HG03378 (cell line): ENCODE measurements around the gene MAP2K2.
A peak's percentile ranks its signal among the peaks of the same experiment; 100 is the strongest.
"Not testable (repeated sequence)": the region's sequence is repeated elsewhere in the genome, so short reads cannot be mapped to it uniquely, and the experiment has no call there.

ENCODE experiments used
- ATAC-seq: cut with Tn5 transposase; IDR thresholded peaks from one replicate; pipeline ENCODE4 v1.9.1; 2021; ENCODE audit warnings: mild to moderate bottlenecking, moderate library complexity; ENCODE audit not compliant: unreplicated experiment

MAP2K2 gene

GRCh38 chr19:4123615-4124568 lies at the start of gene MAP2K2:
Gene MAP2K2 (minus strand): TSS chr19:4124122. CDS start chr19:4123875, 247 bp downstream.
- ATAC-seq, result peak; percentile 50

- ATAC-seq, result no peak
Measured at GRCh38 chr19:4172861-4173473, 49.0 kb upstream of the MAP2K2 start.

GRCh38 chr19:4171676-4172075 lies 47.8 kb upstream of the MAP2K2 start:
- ATAC-seq, result no peak

- ATAC-seq, result no peak
Measured at GRCh38 chr19:4164262-4164661, 40.3 kb upstream of the MAP2K2 start.

- no peak for ATAC-seq
Measured at GRCh38 chr19:4161415-4162077, 37.6 kb upstream of the MAP2K2 start.

GRCh38 chr19:4157971-4158370 lies 34.0 kb upstream of the MAP2K2 start:
- not testable (repeated sequence) for ATAC-seq

GRCh38 chr19:4157164-4157563 lies 33.2 kb upstream of the MAP2K2 start:
- ATAC-seq, result no peak

GRCh38 chr19:4154571-4155312 lies 30.8 kb upstream of the MAP2K2 start:
- no peak for ATAC-seq

- ATAC-seq, result no peak
Measured at GRCh38 chr19:4152241-4152998, 28.5 kb upstream of the MAP2K2 start.

- no peak for ATAC-seq
Measured at GRCh38 chr19:4151623-4152022, 27.7 kb upstream of the MAP2K2 start.

GRCh38 chr19:4149518-4150288 lies 25.8 kb upstream of the MAP2K2 start:
- no peak for ATAC-seq

- no peak for ATAC-seq
Measured at GRCh38 chr19:4144666-4145249, 20.8 kb upstream of the MAP2K2 start.

GRCh38 chr19:4142916-4143315 lies 19.0 kb upstream of the MAP2K2 start:
- not testable (repeated sequence) for ATAC-seq

GRCh38 chr19:4140237-4140711 lies 16.4 kb upstream of the MAP2K2 start:
- no peak for ATAC-seq

- ATAC-seq, result no peak
Measured at GRCh38 chr19:4139614-4140236, 15.8 kb upstream of the MAP2K2 start.

GRCh38 chr19:4138445-4138844 lies 14.5 kb upstream of the MAP2K2 start:
- no peak for ATAC-seq

- ATAC-seq, result no peak
Measured at GRCh38 chr19:4136680-4137088, 12.8 kb upstream of the MAP2K2 start.

GRCh38 chr19:4135386-4135785 lies 11.5 kb upstream of the MAP2K2 start:
- not testable (repeated sequence) for ATAC-seq
